Occipital lobe (tissue), 2 donors: ENCODE data around the gene CCR4. TPM values are rescaled to one million over a fixed set of nuclear protein-coding genes. Genes with fewer than 3 reads are reported as not detected.
"Not testable (repeated sequence)": the region's sequence is repeated elsewhere in the genome, so short reads cannot be mapped to it uniquely, and the experiment has no call there.

Experiments used
- DNase-seq: peaks from one replicate; lab custom pipeline; 2025; lab: John Stamatoyannopoulos, UW
- total RNA-seq: library from RNA; depleted of rRNA; stranded (reverse); fragments of >200 nt; gene quantifications from one replicate; pipeline ENCODE4 v1.2.3, GENCODE V29; 2014

CCR4 gene
- total RNA-seq, result not detected

DNA sequence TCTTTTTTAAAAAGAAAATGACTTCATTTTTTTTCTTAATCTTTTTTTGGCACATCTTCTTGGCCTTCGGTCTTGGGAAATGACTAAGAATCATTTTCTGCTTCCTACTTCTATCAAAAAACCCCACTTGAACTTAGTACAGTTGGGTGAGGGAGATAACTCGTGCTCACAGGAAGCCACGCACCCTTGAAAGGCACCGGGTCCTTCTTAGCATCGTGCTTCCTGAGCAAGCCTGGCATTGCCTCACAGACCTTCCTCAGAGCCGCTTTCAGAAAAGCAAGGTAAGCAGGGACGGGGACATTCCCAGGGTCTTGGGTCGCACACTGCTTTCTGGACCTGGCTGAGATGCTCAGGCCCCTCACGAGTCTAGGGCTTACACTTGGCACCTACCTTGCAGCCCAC lies at the start of gene CCR4:
TSS of gene CCR4 (plus strand) at position 235 of the 402 bp plus-strand sequence. CDS start 1,779 bp downstream, outside the sequence.
- DNase-seq, result no peak

DNA sequence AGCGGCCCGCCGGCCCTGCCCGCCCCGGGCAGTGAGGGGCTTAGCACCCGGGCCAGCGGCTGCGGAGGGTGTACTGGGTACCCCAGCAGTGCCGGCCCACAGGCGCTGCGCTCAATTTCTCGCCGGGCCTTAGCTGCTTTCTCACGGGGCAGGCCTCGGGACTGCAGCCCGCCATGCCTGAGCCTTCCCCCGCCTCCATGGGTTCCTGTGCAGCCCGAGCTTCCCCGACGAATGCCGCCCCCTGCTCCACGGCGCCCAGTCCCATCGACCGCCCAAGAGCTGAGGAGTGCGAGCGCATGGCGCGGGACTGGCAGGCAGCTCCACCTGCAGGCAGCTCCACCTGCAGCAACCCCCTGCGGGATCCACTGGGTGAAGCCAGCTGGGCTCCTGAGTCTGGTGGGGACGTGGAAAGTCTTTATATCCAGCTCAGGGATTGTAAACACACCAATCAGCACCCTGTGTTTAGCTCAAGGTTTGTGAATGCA lies 48.5 kb upstream of the CCR4 start:
- not testable (repeated sequence) for DNase-seq

DNA sequence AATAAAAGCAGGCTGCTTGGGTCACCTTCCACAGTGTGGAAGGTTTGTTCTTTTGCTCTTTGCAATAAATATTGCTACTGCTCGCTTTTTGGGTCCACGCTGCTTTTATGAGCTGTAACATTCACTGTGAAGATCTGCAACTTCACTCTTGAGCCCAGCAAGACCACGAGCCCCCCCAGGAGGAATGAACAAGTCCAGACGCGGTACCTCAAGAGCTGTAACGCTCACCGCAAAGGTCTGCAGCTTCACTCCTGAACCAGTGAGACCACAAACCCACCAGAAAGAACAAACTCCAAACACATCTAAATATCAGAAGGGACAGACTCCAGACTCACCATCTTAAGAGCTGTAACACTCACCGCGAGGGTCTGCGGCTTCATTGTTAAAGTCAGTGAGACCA lies 47.5 kb upstream of the CCR4 start:
- DNase-seq, result no peak

DNA sequence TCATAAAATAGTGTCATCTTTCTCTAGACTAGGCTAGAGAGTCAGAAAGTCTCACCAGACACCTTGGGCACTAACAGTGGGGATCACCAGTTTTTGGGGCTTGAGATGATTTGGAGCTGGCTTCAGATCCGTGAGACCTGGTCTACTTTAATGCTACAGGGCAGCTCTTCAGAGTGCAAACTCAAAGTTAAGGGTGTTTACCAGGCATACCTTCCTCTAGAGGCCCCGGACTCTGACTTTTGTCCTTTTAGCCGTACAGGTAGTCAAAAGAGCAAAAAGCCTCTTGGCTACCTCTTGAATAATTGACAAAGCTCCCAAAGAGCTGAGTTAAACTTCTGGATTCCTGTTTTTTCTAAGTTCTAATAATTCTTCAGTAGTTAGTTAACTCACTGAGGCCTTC lies 41.4 kb upstream of the CCR4 start:
- no peak for DNase-seq

DNA sequence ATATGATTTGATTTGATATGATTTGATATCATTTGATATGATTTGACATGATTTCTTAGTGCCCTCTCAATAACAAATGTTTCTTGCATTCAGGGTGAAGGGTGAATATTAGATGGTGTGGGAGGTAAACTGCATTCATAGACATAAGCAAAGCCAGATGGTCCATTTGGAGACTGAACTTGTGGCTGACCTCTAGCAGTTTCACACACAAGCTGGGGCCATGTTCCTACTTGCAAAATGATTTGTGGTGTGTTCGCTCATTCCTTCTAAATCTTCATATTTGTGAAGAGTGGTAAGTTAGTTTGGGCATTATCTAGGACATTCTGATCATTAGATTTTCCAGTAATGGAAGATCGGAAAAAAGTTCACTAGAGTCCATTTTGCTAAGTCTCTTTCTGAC lies 40.5 kb upstream of the CCR4 start:
- no peak for DNase-seq

DNA sequence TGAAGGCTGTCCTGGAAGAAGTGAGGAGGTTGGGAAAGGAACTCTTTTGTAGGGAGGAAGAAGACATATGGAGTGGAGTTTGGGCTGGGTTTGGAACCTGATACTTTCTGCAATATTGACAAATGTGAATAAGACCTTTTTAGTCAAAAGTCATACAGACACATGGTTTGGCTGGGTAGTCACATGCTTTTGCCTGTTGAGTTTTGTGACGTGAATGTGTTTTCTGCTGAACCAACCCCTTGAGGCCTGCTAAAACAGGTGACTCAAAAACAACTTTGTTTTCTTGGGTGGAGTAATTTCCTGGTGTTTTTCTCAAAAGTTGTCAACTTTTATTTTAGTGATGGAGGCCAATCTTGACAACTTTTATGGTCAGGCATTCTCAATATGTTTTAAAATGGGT lies 39.4 kb upstream of the CCR4 start:
- DNase-seq, result no peak

DNA sequence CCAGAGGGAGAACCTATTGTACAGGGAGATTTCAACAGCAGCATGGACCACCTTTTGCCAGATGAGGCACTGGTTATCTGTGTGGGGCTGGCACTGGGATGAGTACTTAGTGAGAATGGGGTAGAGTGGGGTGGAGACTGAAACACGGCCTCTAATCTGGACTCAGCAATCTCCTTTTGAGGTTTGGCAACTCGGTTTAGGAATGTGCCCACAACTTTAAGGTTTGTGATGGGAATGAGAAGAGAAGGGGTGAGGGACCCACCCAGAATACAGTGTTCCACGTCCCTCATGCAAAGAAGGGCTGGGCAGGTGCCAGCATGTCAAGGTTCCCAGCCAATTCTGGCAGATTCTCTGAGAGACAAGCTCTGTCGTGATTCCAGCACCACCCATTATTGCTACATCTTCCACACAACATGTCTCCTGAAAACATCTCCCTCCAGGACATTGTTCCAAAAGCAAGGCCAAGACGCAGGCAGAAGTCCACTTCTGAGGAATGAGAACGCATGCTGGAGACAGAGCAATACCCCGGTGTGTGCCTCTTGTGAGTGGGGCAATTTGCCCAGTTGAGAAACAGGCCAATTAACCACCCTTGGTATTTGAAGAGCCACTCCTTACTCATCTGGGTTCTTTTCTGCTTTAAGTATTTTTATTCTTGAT lies 37.5 kb upstream of the CCR4 start:
- DNase-seq, result no peak

DNA sequence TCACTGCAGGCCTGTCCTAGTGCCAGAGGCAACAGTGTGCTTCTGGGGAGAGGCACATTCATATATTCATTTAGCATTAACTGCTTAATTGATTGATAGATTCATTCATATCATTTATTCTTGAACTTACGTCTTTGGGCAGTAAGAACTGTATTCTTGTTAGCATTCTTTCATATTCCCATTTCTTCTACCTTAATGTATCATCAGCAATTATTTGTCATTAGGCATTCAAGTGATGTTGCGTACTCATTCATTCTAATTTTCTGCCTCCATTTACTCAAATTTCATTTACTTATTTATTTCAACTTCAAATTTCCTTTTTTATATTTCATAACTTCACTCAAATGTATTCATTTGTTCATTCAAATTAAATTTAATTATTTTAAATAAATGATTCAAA lies 31.5 kb upstream of the CCR4 start:
- DNase-seq, result no peak

DNA sequence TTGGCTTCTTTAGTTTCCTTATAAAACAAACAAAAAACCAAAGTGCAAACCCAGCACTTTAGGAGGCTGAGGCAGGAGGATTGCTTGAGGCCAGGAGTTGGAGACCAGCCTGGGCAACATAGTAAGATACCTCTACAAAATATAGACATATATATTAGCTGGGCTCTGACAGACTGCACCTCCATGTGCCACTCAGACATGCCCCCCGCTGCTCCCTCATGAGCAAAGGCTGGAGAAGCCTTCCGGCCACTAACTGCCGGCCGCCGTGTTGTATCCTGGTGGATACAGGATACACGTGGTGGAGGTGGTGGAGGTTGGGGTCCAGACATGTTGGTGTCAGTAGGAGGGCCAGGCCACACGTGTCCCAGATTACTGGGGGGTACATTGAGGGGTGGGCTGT lies 29.4 kb upstream of the CCR4 start:
- DNase-seq, result no peak

DNA sequence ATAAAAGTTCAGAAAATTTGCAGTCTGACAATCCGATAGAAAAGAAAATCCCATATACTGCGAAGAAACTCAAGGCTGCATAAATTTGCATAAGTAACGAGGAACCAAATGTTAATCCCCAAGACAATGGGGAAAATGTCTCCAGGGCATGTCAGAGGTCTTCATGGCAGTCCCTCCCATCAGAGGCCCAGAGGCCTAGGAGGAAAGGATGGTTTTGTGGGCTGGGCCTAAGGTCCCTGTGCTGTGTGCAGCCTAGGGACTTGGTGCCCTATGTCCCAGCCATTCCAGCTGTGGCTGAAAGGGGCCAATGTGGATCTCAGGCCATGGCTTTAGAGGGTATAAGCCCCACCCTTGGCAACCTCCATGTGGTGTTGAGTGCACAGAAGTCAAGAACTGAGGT lies 21.3 kb upstream of the CCR4 start:
- no peak for DNase-seq

DNA sequence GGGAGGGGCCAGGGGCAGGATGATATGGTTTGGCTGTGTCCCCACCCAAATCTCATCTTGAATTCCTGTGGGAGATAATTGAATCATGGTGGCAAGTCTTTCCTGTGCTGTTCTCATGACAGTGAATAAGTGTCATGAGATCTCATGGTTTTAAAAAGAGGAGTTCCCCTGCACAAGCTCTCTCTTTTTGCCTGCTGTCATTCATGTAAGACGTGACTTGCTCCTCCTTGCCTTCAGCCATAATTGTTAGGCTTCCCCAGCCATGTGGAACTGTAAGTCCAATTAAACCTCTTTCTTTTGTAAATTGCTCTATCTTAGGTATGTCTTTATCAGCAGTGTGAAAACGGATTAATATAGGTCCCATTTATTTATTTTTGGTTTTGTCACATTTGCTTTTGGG lies 20.2 kb upstream of the CCR4 start:
- DNase-seq, result not testable (repeated sequence)

DNA sequence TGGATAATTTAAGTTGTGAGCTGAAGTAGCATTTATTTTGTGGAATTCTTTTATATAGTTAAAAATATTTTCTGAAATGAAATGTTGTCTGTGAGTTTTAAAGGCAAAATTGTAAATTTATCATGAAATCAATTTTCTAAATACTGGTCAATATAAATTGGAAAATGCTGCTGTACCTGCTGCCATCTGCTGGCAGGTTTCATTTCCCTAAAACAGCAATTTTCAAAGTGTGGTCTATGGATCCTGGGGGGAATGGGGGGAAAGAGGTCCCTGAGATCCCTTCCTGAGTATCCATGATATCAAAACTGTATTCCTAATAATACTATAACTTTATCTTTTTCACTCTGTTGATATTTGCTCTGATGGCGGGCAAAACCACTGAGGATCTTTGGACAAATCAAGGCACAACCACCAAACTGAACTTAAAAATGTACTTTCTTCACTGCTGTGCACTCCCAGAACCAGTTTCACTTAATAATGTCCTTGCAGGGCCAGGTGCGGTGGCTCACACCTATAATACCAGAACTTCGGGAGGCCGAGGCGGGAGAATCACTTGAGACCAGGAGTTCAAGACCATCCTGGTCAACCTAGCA lies 17.2 kb upstream of the CCR4 start:
- no peak for DNase-seq

DNA sequence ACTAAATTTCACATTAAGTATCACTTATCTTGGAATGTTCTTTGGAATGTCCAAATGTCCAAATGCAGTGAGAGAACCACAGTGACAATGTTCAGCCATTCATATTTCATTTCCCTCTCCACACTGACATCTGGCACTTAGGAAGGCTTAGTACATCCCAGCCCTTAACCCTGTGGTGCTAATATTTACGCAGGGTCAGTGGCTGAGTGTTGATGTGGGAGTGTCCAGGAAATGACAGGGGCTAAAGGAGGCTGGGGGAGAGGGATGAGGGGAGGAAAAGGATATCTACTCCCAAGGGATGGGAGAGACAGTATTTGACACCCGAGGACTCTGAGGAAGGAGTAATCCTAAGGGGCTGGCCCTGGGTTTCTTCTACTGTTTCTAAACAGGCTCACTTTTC lies 14.1 kb upstream of the CCR4 start:
- no peak for DNase-seq

DNA sequence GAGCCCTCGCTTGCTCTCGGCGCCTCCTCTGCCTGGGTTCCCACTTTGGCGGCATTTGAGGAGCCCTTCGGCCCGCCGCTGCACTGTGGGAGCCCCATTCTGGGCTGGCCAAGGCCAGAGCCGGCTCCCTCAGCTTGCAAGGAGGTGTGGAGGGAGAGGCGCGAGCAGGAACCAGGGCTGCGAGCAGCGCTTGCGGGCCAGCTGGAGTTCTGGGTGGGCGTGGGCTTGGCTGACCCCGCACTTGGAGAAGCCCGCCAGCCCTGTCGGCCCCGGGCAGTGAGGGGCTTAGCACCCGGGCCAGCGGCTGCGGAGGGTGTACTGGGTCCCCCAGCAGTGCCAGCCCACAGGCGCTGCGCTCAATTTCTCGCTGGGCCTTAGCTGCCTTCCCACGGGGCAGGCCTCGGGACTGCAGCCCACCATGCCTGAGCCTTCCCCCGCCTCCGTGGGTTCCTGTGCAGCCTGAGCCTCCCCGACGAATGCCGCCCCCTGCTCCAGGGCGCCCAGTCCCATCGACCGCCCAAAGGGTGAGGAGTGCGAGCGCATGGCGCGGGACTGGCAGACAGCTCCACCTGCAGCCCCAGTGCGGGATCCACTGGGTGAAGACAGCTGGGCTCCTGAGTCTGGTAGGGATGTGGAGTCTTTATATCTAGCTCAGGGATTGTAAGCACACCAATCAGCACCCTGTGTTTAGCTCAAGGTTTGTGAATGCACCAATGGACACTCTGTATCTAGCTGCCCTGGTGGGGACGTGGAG lies 11.7 kb upstream of the CCR4 start:
- DNase-seq, result not testable (repeated sequence)

DNA sequence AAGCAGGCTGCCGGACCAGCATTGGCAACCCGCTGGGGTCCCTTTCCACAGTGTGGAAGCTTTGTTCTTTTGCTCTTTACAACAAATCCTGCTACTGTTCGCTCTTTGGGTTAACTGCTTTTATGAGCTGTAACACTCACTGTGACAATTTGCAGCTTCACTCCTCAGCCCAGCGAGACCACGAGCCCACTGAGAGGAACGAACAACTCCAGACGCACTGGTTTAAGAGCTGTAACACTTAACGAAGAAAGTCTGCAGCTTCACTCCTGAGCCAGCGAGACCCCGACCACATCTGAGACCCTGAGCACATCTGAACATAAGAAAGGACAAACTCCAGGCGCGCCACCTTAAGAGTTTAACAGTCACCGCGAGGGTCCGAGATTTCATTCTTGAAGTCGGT lies 10.7 kb upstream of the CCR4 start:
- DNase-seq, result no peak

DNA sequence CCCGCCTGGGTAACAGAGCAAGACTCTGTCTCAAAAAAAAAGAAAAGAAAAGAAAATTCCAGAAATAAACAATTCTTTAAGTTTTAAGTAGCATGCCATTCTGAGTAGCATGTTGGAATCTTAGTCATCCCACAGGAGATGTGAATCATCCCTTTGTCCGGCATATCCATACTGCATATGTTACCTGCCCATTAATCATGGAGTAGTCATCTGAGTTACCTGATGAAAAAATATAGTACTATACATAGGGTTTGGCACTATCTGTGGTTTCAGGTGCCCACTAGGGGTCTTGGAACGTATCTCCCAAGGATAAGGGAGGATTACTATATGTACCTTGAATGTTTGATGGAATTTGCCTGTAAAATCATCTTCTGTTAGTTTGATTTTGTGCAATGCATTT lies 6.3 kb upstream of the CCR4 start:
- DNase-seq, result no peak

DNA sequence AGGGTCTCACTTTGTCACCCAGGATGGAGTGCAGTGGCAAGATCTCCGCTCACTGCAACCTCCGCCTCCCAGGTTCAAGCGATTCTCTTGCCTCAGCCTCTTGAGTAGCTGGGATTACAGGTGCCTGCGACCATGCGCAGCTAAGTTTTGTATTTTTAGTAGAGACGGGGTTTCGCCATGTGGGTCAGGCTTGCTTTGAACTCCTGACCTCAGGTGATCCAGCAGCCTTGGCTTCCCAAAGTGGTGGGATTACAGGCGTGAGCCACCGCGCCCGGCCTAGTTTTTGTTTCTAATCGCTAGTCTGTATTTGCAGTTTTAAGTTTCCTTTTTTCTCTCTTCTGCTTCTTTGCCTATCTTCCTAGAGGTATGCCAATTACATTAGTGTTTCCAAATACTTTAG lies 5.8 kb upstream of the CCR4 start:
- not testable (repeated sequence) for DNase-seq

DNA sequence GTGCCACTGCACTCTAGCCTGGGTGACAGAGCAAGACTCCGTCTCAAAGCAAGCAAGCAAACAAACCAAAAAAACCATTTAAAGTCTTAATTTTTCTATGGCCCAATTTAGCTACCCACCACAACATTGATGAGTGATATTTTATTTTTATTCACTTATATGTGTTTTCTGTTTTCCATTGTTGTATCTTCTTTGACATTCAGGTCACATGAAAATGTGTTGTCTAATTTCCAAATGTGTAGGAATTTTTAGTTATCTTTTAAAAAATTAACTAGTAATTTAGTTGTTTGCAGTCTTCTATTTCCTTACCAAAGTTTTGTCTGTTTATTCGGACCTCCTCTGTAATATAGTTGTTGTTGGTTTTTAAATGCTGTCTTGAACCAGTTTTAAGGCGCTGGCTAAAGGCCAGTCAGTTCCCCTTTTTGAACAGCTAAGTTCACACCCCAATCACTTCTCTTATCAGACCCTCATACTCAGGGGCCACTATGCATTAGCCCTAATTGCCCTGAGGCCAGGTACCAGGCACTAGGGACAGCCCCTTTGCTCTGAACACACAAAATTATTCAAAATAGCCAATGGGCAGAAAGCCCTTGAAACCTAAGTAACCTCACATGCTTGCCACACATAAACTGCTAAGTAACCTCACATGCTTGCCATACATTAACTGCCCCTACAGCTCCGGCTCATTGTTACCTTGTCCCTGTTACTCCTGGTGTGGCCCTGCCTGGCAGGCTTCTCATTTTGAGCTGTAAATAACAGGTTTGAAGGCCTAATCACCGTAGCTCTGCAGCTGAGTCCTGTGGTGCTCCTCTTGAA lies 4.3 kb upstream of the CCR4 start:
- DNase-seq, result no peak

DNA sequence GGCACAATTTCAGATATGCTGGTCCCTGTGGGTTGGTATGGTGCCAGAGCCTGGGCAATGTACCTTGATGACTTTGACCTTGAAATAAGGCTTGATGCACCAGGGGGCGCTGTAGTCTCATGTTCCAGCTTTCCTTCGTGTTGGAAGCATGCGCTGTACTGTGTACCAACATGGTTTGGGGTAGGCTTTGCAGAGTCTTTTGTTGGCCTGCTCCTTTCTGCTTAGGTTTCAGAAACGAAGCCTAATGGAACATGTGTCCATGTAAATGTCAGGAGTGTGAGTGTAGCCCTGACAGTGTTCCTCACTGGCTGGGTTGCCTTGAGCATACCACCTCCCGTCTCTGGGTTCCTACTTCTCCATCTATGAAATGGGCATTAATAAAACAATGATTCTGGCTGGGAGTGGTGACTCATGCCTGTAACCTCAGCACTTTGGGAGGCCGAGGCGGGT lies 3.6 kb upstream of the CCR4 start:
- peak; percentile 7 for DNase-seq

DNA sequence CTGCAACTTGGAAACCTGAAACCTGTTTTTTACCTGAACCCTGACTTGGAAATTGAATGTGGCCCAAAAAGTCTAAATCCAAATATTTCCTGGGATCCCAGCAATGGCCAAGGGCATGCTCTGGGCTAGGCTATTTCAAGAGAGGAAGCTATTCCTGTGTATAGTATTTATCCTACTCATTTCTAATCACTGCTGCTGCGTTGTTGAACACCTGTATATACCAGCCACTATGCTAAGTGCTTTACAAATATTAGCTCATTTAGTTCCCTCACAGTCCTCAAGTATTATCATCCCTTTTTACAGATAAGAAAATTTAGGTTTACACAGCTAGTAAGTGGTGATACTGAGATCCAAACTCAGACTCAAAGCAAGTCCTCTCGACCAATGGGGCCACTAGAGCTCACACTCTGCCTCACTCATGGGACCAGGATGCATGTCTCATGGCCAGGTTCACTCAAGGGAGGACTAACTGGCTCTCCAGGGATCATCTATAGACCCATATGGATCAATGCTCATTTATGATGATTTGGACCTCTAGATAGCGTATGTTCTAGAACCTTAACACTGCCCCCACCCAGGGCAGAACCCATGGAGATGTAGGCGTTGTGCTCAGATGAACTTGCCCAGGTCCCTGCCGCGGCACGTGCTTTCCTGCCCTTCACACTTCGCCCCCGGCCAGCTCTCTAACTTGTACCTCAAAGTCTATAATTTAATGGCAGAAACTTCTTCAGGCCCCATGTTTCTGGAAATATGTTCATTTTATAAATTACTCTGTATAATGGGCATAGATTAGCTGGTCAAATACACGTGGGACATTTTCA lies 2.6 kb upstream of the CCR4 start:
- DNase-seq, result no peak

DNA sequence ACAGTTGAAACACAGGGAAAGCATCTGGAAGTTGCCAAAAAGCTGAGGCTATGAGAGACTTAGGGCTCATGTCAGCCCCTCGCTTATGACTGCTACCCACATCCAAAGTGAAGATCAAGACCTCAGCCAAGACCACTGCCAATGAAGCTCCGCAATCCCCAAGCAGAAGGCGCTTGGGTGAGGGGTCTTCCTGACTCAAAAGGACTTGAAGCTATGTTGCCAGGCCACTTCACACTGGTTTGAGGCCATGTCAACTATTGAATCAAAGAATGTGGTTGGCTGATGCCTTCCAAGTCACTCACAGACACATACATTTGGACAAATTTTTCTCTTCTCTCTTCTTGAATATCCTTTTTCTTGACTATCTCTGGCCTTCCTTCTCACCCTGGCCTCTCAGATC lies 928 bp upstream of the CCR4 start:
- no peak for DNase-seq
